Kidney epithelial cell (primary cell): ENCODE measurements around the gene NLK. TPM values are rescaled to one million over a fixed set of nuclear protein-coding genes. Genes with fewer than 3 reads are reported as not detected.

Source experiments
- DNase-seq: peaks from one replicate; pipeline ENCODE4 v3.0.0-alpha.2; 2010; ENCODE audit warnings: low read depth
- H3K27me3 ChIP-seq: 2 replicates; pipeline ENCODE4 v1.6.0; 2011; ENCODE audit warnings: low read length; ENCODE audit not compliant: control insufficient read depth, insufficient read depth
- H3K36me3 ChIP-seq: 2 replicates; pipeline ENCODE4 v1.5.1; 2011; ENCODE audit warnings: low read length; ENCODE audit not compliant: control insufficient read depth, insufficient read depth
- H3K4me3 ChIP-seq: 2 replicates; pipeline ENCODE4 v1.5.1; 2011; ENCODE audit warnings: low read depth, mild to moderate bottlenecking, control low read depth, low read length
- CTCF ChIP-seq: IDR thresholded peaks from 2 replicates; pipeline ENCODE4 v1.5.1; 2011; ENCODE audit warnings: mild to moderate bottlenecking, moderate library complexity, low read length, control low read depth, inconsistent platforms; ENCODE audit not compliant: insufficient read depth, poor library complexity, severe bottlenecking
- total RNA-seq: library from RNA; depleted of rRNA; stranded (reverse); fragments of >200 nt; gene quantifications from 2 replicates; pipeline ENCODE4 v1.2.3, GENCODE V29; 2015

Gene NLK
- 12.9 and 16.4 TPM in 2 replicates for total RNA-seq

GRCh38 chr17:28042657-28042720 is at the start of gene NLK:
Gene NLK, plus strand, starts transcription at chr17:28042677. Its CDS starts 197 bp downstream, at chr17:28042874.
- TF ChIP-seq CTCF = no peak
- Histone ChIP-seq H3K27me3 (no peaks in the 10 kb centered on the region), H3K4me3 (peak within 1 kb of the TSS; percentile 88), H3K36me3 (no peaks in the 10 kb centered on the region)
- DNase-seq = no peak

GRCh38 chr17:27993161-27993695 is 49.2 kb upstream of the NLK start:
- TF ChIP-seq CTCF = no peak
- no peaks in the 10 kb centered on the region for H3K36me3 ChIP-seq
- no peak for DNase-seq
- no peaks in the 10 kb centered on the region for H3K27me3 ChIP-seq
- H3K4me3 ChIP-seq = no peak overlapping the region

GRCh38 chr17:27993723-27994310 is 48.7 kb upstream of the NLK start:
- Histone ChIP-seq H3K27me3 (no peaks in the 10 kb centered on the region), H3K4me3 (no peak overlapping the region), H3K36me3 (no peaks in the 10 kb centered on the region)
- no peak for DNase-seq
- no peak for TF ChIP-seq CTCF

- DNase-seq = no peak
- H3K4me3 ChIP-seq = no peak overlapping the region
- H3K27me3 ChIP-seq = no peaks in the 10 kb centered on the region
- no peak for TF ChIP-seq CTCF
- no peaks in the 10 kb centered on the region for H3K36me3 ChIP-seq
Observed at GRCh38 chr17:27994586-27994985, 47.9 kb upstream of the NLK start.

GRCh38 chr17:27995554-27995953 is 46.9 kb upstream of the NLK start:
- Histone ChIP-seq H3K36me3 (no peaks in the 10 kb centered on the region), H3K27me3 (no peaks in the 10 kb centered on the region), H3K4me3 (no peak overlapping the region)
- no peak for TF ChIP-seq CTCF
- DNase-seq = no peak

- Histone ChIP-seq H3K36me3 (no peaks in the 10 kb centered on the region), H3K27me3 (no peaks in the 10 kb centered on the region), H3K4me3 (no peak overlapping the region)
- no peak for DNase-seq
- no peak for TF ChIP-seq CTCF
Observed at GRCh38 chr17:27996202-27997043, 46.1 kb upstream of the NLK start.
